KMS-11 (cell line): ENCODE results near the gene RDX.

Experiments used
- H2AFZ ChIP-seq: fragments of 200-600 bp; sonication (generic); 2 replicates; pipeline ENCODE4 v1.6.1; 2016; ENCODE audit warnings: antibody characterized with exemption, mixed run types, low read depth
- H3K27ac ChIP-seq: fragments of 200-600 bp; sonication (generic); 2 replicates; pipeline ENCODE4 v1.6.1; 2016; ENCODE audit warnings: mild to moderate bottlenecking, mixed run types
- H3K27me3 ChIP-seq: fragments of 200-600 bp; sonication (generic); 2 replicates; pipeline ENCODE4 v1.6.1; 2017; ENCODE audit warnings: mild to moderate bottlenecking, low read depth, mixed run types, moderate library complexity; ENCODE audit not compliant: insufficient read depth
- H3K36me3 ChIP-seq: fragments of 200-600 bp; sonication (generic); 2 replicates; pipeline ENCODE4 v1.6.1; 2017; ENCODE audit warnings: mild to moderate bottlenecking, mixed run types; ENCODE audit not compliant: insufficient read depth
- H3K4me1 ChIP-seq: fragments of 200-600 bp; sonication (generic); 2 replicates; pipeline ENCODE4 v1.6.1; 2016; ENCODE audit warnings: mild to moderate bottlenecking, low read depth, mixed run types; ENCODE audit not compliant: poor library complexity, severe bottlenecking
- H3K4me2 ChIP-seq: fragments of 200-600 bp; sonication (generic); 2 replicates; pipeline ENCODE4 v1.7.0; 2016; ENCODE audit warnings: mild to moderate bottlenecking, mixed run types
- H3K4me3 ChIP-seq: fragments of 200-600 bp; sonication (generic); IDR thresholded peaks from 2 replicates; pipeline ENCODE4 v1.6.1; 2017; ENCODE audit warnings: low read depth, low read length, mixed read lengths; ENCODE audit not compliant: insufficient read depth
- H3K79me2 ChIP-seq: fragments of 200-600 bp; sonication (generic); 2 replicates; pipeline ENCODE4 v1.6.1; 2016; ENCODE audit warnings: low read depth, mixed run types; ENCODE audit not compliant: insufficient read depth
- H3K9ac ChIP-seq: fragments of 200-600 bp; sonication (generic); 2 replicates; pipeline ENCODE4 v1.6.1; 2016; ENCODE audit warnings: mild to moderate bottlenecking, mixed run types
- H4K20me1 ChIP-seq: fragments of 200-600 bp; sonication (generic); 2 replicates; pipeline ENCODE4 v1.6.1; 2016; ENCODE audit warnings: mild to moderate bottlenecking, mixed run types; ENCODE audit not compliant: insufficient read depth
- TF ChIP-seq, protein P1 (sequence below): fragments of 200-600 bp; sonication (generic); conservative IDR thresholded peaks from 2 replicates; pipeline ENCODE4 v1.6.1; 2017; ENCODE audit warnings: low read depth, mild to moderate bottlenecking, antibody characterized with exemption, low read length, moderate library complexity, mixed read lengths

Gene RDX

DNA sequence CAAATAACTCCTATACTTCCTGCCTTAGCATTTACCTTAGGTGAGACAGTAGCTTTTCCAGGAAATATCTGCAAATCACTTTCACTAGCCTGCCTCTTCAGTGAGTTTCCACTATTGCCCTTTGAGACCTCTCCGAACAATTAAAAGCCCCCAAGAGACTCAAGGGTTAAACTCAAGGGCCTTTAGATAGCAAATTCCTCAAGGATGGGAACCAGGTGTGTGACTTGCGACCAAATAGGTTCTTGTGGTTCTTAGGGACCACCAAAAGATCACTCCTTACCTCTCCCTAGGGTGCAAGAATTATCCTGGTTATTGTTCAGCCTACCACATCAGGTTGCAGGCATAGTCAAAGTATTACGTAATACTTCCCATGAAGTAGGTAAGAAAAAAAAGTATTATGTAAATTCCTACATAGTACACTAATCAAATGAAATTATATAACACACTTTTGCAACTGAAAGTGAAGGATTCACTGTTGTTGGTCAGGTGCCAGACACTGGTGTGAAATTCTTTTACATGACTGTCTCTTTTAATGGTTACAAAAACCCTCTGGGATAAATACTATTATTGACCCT, 1.4 kb upstream of the RDX start:
- H3K9ac ChIP-seq = no peak overlapping the region
- no peak overlapping the region for H3K4me3 ChIP-seq
- peaks cover 28% of the 10 kb centered on the region for H3K79me2 ChIP-seq
- no peak overlapping the region for H3K4me2 ChIP-seq
- no peaks in the 10 kb centered on the region for H3K36me3 ChIP-seq
- TF ChIP-seq, protein P1, sequence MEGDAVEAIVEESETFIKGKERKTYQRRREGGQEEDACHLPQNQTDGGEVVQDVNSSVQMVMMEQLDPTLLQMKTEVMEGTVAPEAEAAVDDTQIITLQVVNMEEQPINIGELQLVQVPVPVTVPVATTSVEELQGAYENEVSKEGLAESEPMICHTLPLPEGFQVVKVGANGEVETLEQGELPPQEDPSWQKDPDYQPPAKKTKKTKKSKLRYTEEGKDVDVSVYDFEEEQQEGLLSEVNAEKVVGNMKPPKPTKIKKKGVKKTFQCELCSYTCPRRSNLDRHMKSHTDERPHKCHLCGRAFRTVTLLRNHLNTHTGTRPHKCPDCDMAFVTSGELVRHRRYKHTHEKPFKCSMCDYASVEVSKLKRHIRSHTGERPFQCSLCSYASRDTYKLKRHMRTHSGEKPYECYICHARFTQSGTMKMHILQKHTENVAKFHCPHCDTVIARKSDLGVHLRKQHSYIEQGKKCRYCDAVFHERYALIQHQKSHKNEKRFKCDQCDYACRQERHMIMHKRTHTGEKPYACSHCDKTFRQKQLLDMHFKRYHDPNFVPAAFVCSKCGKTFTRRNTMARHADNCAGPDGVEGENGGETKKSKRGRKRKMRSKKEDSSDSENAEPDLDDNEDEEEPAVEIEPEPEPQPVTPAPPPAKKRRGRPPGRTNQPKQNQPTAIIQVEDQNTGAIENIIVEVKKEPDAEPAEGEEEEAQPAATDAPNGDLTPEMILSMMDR = no peak
- H3K4me1 ChIP-seq = peaks cover 29% of the 10 kb centered on the region
- no peaks in the 10 kb centered on the region for H3K27me3 ChIP-seq
- H2AFZ ChIP-seq = no peak overlapping the region
- H4K20me1 ChIP-seq = peaks cover 9% of the 10 kb centered on the region; the same call in 1 of the 2 replicates
- no peak overlapping the region for H3K27ac ChIP-seq

DNA sequence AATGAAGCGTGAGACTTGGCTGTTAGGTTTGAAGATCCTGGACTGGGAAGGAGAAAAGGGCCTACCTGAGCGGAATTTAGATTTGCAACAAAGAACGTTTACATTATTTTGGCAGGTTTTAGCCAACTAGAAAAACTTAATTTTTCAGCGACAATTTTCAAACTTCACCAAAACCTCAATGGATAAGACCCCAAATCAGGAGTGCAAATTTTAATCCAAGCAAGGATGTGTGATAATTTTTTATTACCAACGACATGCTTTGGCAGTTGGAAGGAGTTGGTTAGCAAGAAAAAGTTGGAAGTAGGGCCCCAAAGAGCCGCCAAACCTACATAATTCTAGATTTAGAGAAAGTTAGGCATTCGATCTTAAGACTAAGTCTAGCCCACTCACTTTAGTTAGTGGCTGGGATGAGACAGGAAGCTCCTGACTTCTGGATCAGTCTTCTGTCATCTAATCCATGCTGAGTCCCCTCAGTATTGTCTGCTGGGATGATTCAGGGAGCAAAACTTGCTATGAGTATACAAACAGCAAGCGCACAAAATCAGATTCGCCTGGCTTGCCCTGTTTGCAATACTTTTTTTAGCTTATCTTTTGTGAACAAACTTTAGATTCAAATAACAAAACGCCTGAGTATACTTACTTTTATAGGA, 787 bp upstream of the RDX start:
- H3K4me1 ChIP-seq = peaks cover 34% of the 10 kb centered on the region
- peaks cover 34% of the 10 kb centered on the region for H3K79me2 ChIP-seq
- TF ChIP-seq, protein P1 = no peak
- no peak overlapping the region for H3K27ac ChIP-seq
- H3K9ac ChIP-seq = peak overlapping the region; percentile 41; the same call in 1 of the 2 replicates
- no peaks in the 10 kb centered on the region for H3K36me3 ChIP-seq
- H3K27me3 ChIP-seq = no peaks in the 10 kb centered on the region
- H2AFZ ChIP-seq = peak overlapping the region; percentile 52
- peak overlapping the region; percentile 56; the same call in 1 of the 2 replicates for H3K4me2 ChIP-seq
- H4K20me1 ChIP-seq = peaks cover 13% of the 10 kb centered on the region; the same call in 1 of the 2 replicates
- H3K4me3 ChIP-seq = no peak overlapping the region

DNA sequence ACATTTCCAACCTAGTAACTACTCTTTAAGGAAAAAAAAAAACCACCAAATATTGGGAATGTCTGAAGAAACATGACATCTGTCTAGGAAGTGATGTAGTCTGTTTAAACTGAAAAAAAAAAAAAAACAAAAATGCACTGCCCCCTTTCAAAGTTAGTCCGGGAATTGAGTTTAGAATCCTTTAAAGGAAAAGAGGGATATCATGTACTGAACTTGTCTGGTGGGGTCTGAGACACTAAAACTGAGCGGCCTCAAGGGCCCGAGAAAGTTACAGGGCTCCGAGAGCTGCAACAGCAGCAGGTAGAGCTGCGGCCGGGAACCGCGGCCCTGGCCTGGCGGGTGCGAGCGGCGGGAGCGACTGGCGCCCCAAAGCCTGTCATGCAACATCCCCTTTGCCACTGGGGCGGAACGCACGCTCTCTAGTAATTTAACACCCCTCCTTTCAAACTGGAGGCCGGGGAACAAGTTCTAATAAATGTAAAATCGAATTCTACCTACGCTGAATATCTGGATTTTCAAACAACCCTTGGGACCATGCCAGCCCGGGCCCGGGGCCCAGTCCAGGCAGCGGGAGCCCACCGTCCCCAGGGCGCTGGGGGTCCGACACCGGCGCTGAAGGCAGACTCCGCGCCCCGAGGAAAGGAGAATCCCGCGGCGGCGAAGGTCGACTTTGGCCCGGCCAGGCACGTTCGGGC, 736 bp downstream of the RDX start:
- Histone ChIP-seq H3K4me1 (peaks cover 34% of the 10 kb centered on the region), H3K4me3 (no peak overlapping the region), H4K20me1 (peaks cover 13% of the 10 kb centered on the region; the same call in 1 of the 2 replicates), H3K27ac (peak overlapping the region; percentile 78), H3K79me2 (peaks cover 50% of the 10 kb centered on the region), H2AFZ (peak overlapping the region; percentile 64), H3K4me2 (peak overlapping the region; percentile 62), H3K36me3 (no peaks in the 10 kb centered on the region), H3K27me3 (no peaks in the 10 kb centered on the region), H3K9ac (peak overlapping the region; percentile 89)
- TF ChIP-seq, protein P1 = no peak

DNA sequence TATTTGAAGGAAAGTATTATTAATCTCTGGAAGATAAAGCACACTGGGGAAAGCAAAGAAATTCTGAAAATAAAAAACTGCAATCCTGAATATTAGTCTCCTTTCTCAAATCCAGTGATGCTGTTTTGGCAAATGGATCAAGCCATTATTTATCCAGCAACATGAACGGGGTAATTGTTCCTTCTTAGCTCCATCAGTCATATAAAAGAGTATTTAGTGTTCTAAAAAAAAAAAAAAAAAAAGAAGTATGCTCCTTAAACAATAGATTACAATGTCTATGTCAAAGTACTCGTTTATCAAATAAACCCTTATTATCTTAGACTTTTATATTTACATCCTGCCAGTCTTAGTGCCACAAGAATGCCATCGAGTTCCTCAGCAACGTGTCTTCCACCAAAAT, 1.3 kb downstream of the RDX start:
- Histone ChIP-seq H3K4me3 (no peak overlapping the region), H2AFZ (peak overlapping the region; percentile 64; the same call in 1 of the 2 replicates), H4K20me1 (peaks cover 13% of the 10 kb centered on the region; the same call in 1 of the 2 replicates), H3K79me2 (peaks cover 56% of the 10 kb centered on the region), H3K36me3 (no peaks in the 10 kb centered on the region), H3K9ac (peak overlapping the region; percentile 89; the same call in 1 of the 2 replicates), H3K4me2 (peak overlapping the region; percentile 62), H3K27me3 (no peaks in the 10 kb centered on the region), H3K27ac (peak overlapping the region; percentile 78; the same call in 1 of the 2 replicates), H3K4me1 (peaks cover 34% of the 10 kb centered on the region)
- TF ChIP-seq, protein P1 = no peak
